Measurements from ENCODE around the gene CMTM7. TPM values are rescaled to one million over a fixed set of nuclear protein-coding genes. Genes with fewer than 3 reads are reported as not detected.

CMTM7 gene
- total RNA-seq, 1 donor from 2014 or later, result 5.8 TPM

- FAIRE-seq (no peak), DNase-seq (ENCODE audit: low read depth) (peak; percentile 73)
- Histone ChIP-seq H3K36me3 (ENCODE audit: control insufficient read depth, insufficient read depth, low read length) (peaks cover 1% of the 10 kb centered on the region), H3K27me3 (ENCODE audit: control insufficient read depth, insufficient read depth, low read length) (no peaks in the 10 kb centered on the region), H3K4me3 (ENCODE audit: low read depth, low read length) (no peak overlapping the region)
- TF ChIP-seq, protein P1, sequence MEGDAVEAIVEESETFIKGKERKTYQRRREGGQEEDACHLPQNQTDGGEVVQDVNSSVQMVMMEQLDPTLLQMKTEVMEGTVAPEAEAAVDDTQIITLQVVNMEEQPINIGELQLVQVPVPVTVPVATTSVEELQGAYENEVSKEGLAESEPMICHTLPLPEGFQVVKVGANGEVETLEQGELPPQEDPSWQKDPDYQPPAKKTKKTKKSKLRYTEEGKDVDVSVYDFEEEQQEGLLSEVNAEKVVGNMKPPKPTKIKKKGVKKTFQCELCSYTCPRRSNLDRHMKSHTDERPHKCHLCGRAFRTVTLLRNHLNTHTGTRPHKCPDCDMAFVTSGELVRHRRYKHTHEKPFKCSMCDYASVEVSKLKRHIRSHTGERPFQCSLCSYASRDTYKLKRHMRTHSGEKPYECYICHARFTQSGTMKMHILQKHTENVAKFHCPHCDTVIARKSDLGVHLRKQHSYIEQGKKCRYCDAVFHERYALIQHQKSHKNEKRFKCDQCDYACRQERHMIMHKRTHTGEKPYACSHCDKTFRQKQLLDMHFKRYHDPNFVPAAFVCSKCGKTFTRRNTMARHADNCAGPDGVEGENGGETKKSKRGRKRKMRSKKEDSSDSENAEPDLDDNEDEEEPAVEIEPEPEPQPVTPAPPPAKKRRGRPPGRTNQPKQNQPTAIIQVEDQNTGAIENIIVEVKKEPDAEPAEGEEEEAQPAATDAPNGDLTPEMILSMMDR (IDR thresholded peaks at IDR 0.05; ENCODE audit: insufficient read depth, low read length, severe bottlenecking), result peak; percentile 61
These were observed 16.7 kb upstream of the CMTM7 start for GRCh38 chr3:32374788-32375595.

DNA sequence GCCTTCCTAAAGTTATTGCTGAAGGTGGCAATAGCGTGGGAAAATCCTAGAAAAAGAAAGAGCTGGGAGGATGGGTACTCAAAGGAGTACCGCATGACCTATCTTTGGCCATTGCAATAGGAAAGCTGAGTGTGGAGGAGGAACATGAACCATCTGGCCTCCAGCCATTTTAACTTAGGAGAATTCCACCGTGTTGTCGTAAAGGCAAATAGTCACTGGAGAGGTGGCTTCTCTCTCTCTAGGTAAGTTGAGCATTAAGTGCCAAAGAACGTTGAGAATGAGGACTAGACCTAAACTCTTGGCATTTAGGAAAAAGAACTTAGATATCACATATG lies 16.1 kb upstream of the CMTM7 start:
- FAIRE-seq, result no peak

DNA sequence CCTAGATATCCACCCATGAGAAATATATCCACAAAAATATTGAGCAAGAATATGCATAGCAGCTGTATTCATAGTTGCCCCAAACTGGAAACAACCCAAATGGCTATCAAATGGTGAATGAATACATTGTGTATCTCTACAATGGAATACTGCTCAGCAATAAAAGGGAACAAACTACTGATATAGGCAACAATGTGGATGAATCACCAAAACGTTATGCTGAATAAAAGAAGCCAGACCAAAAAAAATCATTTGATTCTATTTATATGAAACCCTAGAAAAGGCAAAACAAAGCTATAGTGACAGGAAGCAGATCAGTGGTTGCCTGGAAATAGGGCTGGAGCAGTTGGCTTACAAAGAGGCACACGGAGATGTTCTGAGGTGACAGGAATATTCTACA lies 15.5 kb upstream of the CMTM7 start:
- TF ChIP-seq, protein P1 (IDR thresholded peaks at IDR 0.05; ENCODE audit: insufficient read depth, low read length, severe bottlenecking), result no peak
- no peak for DNase-seq (ENCODE audit: low read depth)
- FAIRE-seq, result no peak
- Histone ChIP-seq H3K4me3 (ENCODE audit: low read depth, low read length) (no peak overlapping the region), H3K27me3 (ENCODE audit: control insufficient read depth, insufficient read depth, low read length) (no peaks in the 10 kb centered on the region), H3K36me3 (ENCODE audit: control insufficient read depth, insufficient read depth, low read length) (peaks cover 1% of the 10 kb centered on the region)

More for the DNA sequence above, 16.1 kb upstream of the CMTM7 start:
- TF ChIP-seq, protein P1 (IDR thresholded peaks at IDR 0.05; ENCODE audit: insufficient read depth, low read length, severe bottlenecking), result no peak
- no peak overlapping the region for H3K4me3 ChIP-seq (ENCODE audit: low read depth, low read length)
- no peaks in the 10 kb centered on the region for H3K27me3 ChIP-seq (ENCODE audit: control insufficient read depth, insufficient read depth, low read length)
- DNase-seq (ENCODE audit: low read depth), result no peak
- H3K36me3 ChIP-seq (ENCODE audit: control insufficient read depth, insufficient read depth, low read length), result peaks cover 1% of the 10 kb centered on the region

DNA sequence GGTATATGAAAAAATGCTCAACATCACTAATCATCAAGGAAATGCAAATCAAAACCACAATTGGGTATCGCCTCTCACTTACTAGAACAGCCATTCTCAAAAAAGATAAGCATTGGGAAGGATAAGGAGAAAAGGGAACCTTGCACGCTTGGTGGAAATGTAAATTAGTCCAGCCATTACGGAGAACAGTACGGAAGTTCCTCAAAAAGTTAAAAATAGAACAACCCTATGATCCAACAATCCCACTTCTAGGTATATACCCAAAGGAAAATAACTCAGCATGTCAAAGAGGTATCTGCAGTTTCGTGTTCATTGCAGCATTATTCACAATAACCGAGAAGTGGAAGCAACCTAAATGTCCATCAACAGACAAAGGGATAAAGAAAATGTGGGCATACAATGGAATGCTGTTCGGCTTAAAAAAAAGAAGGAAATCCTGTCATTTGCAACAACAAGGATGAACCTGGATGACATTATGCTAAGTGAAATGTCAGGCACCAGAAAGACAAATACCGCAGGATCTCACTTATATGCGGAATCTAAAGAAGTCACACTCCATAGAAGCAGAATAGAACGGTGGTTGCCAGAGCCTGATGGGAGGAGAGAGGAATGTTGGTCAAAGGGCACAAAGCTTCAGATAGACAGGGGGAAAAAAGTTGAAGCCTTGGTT lies 11.7 kb upstream of the CMTM7 start:
- FAIRE-seq (no peak), DNase-seq (ENCODE audit: low read depth) (no peak)
- TF ChIP-seq, protein P1 (IDR thresholded peaks at IDR 0.05; ENCODE audit: insufficient read depth, low read length, severe bottlenecking), result no peak
- Histone ChIP-seq H3K4me3 (ENCODE audit: low read depth, low read length) (no peak overlapping the region), H3K36me3 (ENCODE audit: control insufficient read depth, insufficient read depth, low read length) (no peaks in the 10 kb centered on the region), H3K27me3 (ENCODE audit: control insufficient read depth, insufficient read depth, low read length) (no peaks in the 10 kb centered on the region)

- H3K27me3 ChIP-seq (ENCODE audit: control insufficient read depth, insufficient read depth, low read length), result peaks cover 2% of the 10 kb centered on the region
- no peak overlapping the region for H3K4me3 ChIP-seq (ENCODE audit: low read depth, low read length)
- H3K36me3 ChIP-seq (ENCODE audit: control insufficient read depth, insufficient read depth, low read length), result no peaks in the 10 kb centered on the region
- TF ChIP-seq, protein P1 (IDR thresholded peaks at IDR 0.05; ENCODE audit: insufficient read depth, low read length, severe bottlenecking), result no peak
- DNase-seq (ENCODE audit: low read depth), result no peak
- FAIRE-seq, result no peak
These were observed 9.7 kb upstream of the CMTM7 start for GRCh38 chr3:32381922-32382321.
